Activated CD4-positive, alpha-beta T cell treated with anti-CD3 and anti-CD28 coated beads, Interleukin-2, amount 50 U/mL, for 16 hours (primary cell): ENCODE data around the gene LRP1B.
"Not testable (repeated sequence)": the region's sequence is repeated elsewhere in the genome, so short reads cannot be mapped to it uniquely, and the experiment has no call there.

Experiments
- DNase-seq: peaks from one replicate; pipeline ENCODE4 v3.0.0-alpha.2; 2020

The LRP1B gene

GRCh38 chr2:140744379-140744778, 1386.4 kb downstream of the LRP1B start:
- no peak for DNase-seq

DNA sequence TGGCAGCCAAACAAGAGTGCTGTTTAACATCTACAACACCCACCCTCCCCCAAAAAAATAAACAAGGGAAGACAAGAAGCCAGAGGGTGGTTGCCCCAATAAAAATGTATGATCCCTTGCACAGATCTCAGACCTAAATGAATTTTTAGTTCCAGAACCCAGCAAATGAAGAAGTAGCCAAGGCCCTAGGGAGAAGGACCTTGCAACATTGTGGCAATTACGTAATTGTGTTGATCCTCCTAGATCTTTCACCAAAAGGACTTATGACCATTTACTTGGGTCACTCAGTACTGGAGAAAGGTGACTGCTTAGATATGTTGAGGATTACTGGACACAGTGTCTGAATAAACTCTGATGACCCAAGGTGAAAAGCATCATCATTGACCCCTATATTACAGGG, 1393.8 kb downstream of the LRP1B start:
- no peak for DNase-seq

DNA sequence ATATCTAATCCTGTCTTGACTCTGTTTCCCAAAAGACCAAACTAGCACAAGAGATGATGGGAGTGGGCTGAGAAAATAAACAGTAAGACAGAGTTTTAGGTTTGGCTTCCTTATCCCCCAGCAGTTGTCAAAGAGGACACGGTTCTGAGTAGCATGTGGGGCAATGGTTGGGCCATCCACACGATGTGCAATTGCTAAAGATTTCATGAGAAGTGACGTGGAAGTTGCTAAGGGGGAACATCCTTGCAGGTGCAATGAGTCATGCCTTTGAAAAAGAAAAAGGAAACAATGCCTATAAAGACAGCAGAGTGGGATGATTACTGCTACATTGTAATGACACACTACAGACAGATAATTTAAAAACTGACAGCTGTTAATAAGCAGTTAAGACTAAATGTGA, 1395.8 kb downstream of the LRP1B start:
- no peak for DNase-seq

- DNase-seq = no peak
These were observed 1411.8 kb downstream of the LRP1B start for GRCh38 chr2:140718999-140719398.

- no peak for DNase-seq
These were observed 1413.3 kb downstream of the LRP1B start for GRCh38 chr2:140717481-140717880.

DNA sequence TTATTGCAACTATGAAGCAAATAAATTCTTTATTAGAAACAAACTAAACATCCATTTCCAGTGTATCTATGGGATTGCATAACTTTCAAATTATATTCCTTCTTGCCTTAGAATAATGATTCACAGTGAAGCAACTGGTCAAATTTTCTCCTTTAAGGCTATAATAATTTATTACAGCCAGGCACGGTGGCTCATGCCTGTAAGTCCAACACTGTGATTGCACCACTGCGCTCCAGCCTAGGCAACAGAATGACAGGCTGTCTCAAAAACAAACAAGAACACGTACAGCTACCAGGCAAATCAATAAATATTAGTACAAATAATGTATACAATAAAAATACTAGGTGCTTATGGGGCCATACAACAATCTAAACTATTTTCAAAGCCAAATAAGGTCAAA, 1416.2 kb downstream of the LRP1B start:
- DNase-seq = no peak

- DNase-seq = no peak
These were observed 1418.9 kb downstream of the LRP1B start for GRCh38 chr2:140711867-140712266.

DNA sequence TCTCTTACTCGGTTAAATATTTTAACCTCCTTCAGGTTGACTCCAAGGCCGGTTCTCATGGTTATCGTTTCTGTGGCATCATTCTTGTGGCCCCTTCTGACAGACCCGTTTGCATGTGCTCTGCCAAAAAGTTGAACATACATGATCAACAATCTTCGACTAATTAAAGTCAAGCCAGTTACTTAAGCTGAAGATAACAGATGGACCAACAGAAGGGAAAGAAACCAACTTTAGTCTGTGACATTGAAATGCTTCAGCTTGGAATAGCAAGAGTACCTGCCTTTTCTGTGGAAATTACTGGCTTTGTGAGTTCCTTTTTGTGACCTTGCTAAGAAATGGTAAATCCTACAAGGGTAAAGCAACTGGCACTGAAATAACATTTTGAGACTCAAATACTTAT, 1429.1 kb downstream of the LRP1B start:
- no peak for DNase-seq

- DNase-seq = no peak
These were observed 1432.2 kb downstream of the LRP1B start for GRCh38 chr2:140698636-140699035.

DNA sequence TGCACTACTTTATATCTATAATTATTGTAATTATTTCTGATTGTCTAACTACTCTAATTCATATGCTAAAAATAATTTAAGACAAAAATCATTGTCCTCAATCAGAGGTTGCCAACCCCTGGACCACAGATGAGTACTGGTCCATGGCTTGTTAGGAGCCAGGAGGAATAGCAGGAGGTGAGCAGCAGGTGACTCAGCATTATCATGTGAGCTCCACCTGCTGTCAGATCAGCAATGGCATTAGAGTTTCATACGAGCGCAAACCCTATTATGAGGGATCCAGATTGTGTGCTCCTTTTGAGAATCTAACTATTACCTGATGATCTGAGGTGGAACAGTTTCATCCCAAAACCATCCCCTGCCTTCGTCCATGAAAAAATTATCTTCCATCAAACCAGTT, 1434.4 kb downstream of the LRP1B start:
- DNase-seq = no peak

- DNase-seq = no peak
These were observed 1435.7 kb downstream of the LRP1B start for GRCh38 chr2:140695155-140695554.

DNA sequence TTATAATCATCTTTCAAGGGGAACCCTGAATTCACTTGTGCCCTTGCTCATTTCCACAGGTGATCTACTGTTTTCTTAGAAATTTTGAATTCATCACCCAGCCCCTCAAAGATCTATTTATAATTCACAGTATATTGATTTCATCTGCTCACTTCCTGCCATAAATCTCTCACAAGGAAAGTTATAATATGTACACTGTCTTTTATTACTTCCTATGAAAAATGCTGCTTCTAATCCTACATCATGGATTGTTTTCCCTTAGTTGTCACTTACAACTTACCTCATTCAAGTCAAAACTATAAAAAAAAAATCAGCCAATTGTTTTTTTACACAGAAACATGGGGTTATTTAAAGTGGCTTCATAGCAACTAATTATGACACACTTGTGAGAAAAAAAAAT, 1443.0 kb downstream of the LRP1B start:
- DNase-seq = no peak

DNA sequence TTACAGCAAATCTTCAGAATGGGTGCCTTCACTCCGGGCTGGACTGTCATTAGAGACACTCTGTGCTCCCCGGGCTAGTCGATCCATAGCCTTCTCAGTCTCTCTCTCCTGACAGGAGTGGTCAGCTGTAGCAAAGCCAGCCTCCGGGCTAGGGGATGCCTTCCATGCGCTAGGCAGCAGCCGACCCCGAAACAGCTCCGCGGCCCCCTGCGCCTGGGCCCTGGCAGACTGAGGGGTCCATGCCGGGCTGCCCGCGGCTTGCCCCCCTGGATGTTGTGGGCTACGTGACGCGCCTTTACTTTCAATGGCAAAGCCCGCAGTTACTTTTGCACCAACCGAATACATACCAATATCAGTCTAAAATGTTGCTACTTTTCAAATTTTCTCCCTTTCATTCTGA, 1447.2 kb downstream of the LRP1B start:
- no peak for DNase-seq

GRCh38 chr2:140680862-140681261, 1450.0 kb downstream of the LRP1B start:
- no peak for DNase-seq

- no peak for DNase-seq
These were observed 1451.1 kb downstream of the LRP1B start for GRCh38 chr2:140679752-140680151.

DNA sequence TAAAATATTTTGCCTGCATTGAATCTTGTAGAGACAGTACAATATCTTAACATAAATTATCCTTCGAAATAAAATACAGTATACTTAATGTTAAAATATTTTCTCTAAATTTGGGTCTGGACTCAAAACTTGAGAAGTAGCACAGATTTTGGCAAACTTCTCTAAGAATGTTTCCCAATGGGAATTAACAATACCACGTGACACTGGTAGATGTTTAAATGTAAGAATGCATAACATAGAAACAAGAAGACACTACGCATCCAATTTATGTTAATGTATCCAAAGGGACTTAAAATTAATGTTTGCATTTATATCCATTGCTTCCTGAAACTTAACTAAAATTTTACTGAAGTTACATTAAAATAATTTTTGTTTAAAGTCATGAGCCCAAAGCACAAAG, 1460.9 kb downstream of the LRP1B start:
- no peak for DNase-seq

DNA sequence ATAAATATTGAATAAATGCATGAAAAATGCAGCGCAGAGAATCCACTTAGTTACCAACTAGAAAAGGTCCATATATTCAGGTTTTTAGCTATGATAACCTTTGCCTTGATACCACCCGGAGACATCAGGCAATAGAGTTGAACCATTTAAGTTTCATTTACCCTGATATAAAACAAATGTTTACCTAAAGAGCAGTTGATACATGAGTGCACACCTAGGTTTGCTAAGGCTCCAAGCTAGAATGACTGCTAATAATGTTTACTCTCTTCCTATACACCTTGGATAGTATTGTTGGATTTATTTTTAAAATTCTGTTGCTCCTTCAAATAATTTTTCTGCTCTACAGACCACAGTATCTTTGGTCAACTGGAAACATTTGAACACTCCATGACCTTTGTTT, 1463.6 kb downstream of the LRP1B start:
- no peak for DNase-seq

DNA sequence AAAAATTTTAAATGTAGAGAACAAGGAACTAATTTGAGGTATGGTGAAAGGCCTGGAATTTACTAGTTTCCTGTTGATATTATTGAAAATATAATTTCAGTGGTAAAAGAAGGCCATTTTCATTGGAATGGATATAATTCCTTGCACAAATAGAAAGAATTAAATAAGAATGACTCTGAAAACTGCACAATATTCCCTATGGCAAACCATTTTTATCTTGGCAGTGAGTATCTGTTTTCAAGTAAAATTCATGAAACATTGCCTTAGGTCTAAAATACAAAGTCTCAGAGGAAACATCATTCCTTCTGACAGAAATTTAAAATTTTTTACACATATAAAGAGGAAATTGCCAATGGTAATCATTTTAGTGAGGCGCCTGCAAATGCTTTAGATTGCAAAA, 1468.3 kb downstream of the LRP1B start:
- DNase-seq = no peak

DNA sequence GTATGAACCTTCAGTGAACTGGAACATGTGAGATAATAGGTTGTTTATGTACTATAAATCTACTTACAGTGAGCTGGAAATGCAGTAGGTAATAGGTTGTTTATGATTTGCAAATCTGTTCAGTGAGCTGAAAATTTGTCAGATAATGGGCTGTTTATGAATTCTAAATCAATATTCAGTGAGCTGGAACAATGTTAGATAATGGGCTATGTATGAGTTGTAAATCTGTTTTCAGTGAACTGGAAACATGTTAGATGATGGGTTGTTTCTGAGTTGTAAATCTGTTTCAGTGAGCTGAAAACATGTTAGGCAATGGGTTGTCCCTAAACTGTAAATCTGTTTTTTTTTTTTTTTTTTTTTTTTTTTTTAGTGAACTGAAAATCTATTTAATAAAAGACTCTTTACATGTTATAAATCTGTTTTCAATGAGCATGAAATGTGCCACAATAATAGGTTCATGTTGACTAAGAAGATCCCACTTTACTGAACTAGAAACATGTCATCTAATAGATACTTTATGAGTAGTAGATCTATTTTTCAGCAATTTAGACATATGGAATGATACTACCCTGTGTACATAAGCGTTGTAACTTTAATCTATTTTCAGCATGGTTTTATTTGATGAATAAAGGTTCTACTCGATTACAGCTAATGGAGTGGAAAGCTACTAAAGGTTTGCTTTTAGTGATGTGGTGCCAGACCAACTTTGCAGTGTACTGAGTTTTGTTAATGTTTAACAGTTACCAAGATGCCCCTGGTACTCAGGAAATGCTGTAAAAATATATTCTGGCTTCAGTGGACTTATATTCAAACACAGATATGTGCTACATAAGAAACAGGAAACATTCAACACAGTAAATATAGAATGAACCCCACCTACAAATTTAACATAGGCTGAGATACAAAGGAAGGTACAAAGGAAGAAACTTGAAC, 1471.8 kb downstream of the LRP1B start:
- no peak for DNase-seq

GRCh38 chr2:140657657-140658056, 1473.2 kb downstream of the LRP1B start:
- no peak for DNase-seq

DNA sequence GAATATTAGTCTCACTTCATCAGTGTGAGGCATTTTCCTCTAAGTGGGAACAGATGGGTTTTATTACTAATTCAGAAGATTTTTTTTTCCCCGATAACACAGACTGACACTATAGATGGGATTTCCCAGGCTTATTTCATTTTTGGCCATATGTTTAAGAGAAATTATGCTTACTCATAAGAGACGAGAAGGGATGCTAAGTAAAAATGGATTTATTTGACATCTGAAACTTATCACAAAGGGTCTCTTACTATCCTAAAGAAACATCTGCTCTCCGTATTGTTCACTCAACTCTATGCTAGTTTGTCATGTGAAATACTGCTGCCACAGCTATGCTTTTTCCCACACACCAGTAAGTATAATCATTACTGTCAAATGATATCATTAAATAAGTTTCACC, 1476.3 kb downstream of the LRP1B start:
- DNase-seq = no peak

DNA sequence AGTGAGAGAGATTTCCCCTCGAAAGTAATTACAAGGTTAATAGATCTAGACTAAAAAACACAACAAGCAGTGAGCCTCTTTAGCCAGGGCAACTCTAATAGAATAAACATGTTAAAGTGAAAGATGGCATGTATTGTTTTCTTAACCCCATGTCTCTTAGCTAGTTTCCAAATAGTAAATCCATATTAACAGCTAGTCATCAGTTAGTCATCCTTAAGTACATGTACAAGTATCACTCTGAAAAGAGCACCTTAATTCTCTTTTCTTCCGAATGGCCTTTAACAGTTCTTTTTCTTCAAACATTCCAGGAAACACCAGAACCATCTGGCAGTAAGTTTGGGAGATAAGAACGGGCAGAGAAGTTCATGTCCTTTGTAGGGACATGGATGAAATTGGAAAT, 1480.0 kb downstream of the LRP1B start:
- DNase-seq = no peak

GRCh38 chr2:140650134-140650533, 1480.7 kb downstream of the LRP1B start:
- DNase-seq = not testable (repeated sequence)

DNA sequence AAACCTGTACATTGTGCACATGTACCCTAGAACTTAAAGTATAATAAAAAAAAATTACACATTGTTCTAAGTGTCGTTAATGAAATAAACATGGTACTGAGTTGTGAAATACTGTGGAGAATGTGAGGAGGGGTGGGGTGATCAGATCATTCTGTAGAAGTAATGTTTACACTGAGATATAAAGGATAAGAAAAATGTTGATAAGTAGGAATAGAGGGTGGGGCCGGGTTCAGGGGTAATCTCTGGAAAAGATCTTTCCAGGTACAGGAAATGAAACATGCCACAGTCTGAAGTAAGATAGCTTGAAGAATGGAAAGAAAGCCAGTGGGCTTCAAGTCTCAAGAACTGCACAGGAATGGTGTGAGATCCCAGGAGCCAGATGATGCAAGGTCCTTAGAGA, 1482.4 kb downstream of the LRP1B start:
- no peak for DNase-seq

DNA sequence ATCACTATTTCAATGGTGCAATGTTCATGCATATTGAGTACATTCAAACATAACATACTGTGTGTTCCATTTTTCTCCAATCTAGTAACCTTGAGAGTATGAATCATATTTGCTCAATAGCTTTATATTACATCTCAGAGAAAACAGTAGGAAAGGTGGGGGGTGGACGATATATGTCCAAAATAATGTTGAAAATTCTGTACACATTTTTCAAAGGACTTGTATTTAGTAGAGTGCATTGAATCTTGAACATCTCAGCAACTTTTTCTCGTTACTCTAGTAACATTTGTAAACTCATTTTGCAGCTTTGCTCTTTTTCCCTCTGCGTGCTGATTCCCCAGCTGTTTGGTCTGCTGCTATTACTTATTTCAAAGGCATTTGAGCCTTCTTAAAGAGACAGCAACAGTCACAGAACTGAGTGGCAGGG, 1487.0 kb downstream of the LRP1B start:
- no peak for DNase-seq
